GM21825 (cell line): Measurements from ENCODE around the gene ENOX1.
"Not testable (repeated sequence)": the region's sequence is repeated elsewhere in the genome, so short reads cannot be mapped to it uniquely, and the experiment has no call there.

ENCODE experiments used
- ATAC-seq: cut with Tn5 transposase; IDR thresholded peaks from one replicate; pipeline ENCODE4 v1.9.1; 2021; ENCODE audit warnings: mild to moderate bottlenecking, moderate library complexity; ENCODE audit not compliant: unreplicated experiment

ENOX1 gene

GRCh38 chr13:43185226-43185625 lies 601.5 kb downstream of the ENOX1 start:
- ATAC-seq, result no peak

GRCh38 chr13:43180837-43181236 lies 605.9 kb downstream of the ENOX1 start:
- no peak for ATAC-seq

DNA sequence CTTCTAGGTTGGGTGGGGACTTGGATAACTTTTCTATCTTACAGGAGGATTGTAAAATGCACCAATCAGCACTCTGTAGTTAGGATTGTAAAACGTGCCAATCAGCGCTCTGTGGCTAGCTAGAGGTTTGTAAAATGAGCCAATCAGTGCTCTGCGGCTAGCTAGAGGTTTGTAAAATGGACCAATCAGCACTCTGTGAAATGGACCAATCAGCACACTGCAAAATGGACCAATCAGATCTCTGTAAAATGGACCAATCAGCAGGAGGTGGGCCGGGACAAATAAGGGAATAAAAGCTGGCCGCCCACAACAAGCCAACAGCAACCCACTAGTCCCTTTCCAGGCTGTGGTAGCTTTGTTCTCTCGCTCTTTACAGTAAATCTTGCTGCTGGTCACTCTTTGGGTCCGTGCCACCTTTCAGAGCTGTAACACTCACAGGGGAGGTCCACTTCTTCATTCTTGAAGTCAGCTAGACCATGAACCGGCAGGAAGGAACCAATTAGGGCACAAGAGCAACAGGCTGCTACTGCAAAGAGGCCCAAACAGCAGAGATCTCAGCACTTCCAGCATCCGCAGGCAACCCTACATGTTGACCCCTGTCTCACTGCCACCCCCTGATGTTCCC lies 606.6 kb downstream of the ENOX1 start:
- ATAC-seq, result no peak

DNA sequence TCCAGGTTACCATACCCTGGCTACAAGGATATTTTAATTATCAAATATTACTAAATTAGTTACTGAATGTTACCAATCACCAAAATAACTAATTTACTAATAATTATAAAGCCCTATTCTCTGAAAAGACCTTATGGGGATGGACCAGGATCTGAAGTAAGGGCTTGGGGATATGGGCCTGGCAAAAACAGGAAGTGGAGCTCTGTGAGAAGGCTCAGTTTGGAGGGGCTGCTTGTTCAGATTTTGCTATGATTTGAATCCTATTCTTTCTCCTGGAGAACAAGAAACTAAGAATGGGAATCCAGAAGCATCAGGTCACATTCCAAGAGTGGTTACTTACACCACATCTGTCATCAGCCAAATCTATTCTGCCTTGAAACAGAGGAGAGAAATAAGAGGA lies 615.3 kb downstream of the ENOX1 start:
- no peak for ATAC-seq

GRCh38 chr13:43170506-43170905 lies 616.3 kb downstream of the ENOX1 start:
- ATAC-seq, result no peak

DNA sequence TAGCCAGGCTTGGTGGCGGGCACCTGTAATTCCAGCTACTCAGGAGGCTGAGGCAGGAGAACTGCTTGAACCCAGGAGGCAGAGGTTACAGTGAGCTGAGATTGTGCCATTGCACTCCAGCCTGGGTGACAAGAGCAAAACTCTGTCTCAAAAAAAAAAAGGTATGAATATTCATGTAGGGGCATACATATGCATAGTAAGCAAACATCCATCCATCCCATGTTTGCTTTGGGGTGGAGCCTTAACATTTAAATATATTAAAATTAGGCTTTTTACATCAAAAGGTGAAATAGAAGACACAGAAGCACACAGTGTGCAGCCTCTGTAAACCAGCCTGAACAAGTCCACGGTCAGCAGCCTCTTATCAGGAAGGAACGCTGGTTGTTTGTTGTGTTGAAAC lies 618.3 kb downstream of the ENOX1 start:
- not testable (repeated sequence) for ATAC-seq

GRCh38 chr13:43167731-43168130 lies 619.0 kb downstream of the ENOX1 start:
- no peak for ATAC-seq

GRCh38 chr13:43166644-43167457 lies 619.9 kb downstream of the ENOX1 start:
- ATAC-seq, result no peak
